Natural killer cell (primary cell): ENCODE data around the gene FERD3L. TPM values are rescaled to one million over a fixed set of nuclear protein-coding genes. Genes with fewer than 3 reads are reported as not detected.

Experiments
- ATAC-seq, 3 donors: fragments of 150-1000 bp in 2 of 3; fragments of 200-7000 bp in 1 of 3; cut with Tn5 transposase; 1 replicate in 1 of 3; 2 replicates in 2 of 3; pipeline ENCODE4 v1.10.0; 2021; ENCODE audit warnings: mild to moderate bottlenecking in 2 of 3, moderate library complexity in 2 of 3
- DNase-seq, 2 donors: peaks; one replicate each; pipeline versions ENCODE4 v3.0.0 to v3.0.0-alpha.2; 2013 to 2021; ENCODE audit warnings: mixed read lengths in 1 of 2
- H3K27ac ChIP-seq: one replicate; pipeline ENCODE4 v1.5.1; 2013; ENCODE audit warnings: mild to moderate bottlenecking, low read length
- H3K27me3 ChIP-seq: one replicate; pipeline ENCODE4 v1.6.1; 2013; ENCODE audit warnings: low read length; ENCODE audit not compliant: control insufficient read depth, insufficient read depth
- H3K36me3 ChIP-seq: one replicate; pipeline ENCODE4 v1.6.1; 2013; ENCODE audit warnings: low read length; ENCODE audit not compliant: control insufficient read depth, insufficient read depth
- H3K4me1 ChIP-seq: one replicate; pipeline ENCODE4 v1.6.1; 2013; ENCODE audit warnings: low read length; ENCODE audit not compliant: control insufficient read depth, insufficient read depth
- H3K4me3 ChIP-seq: one replicate; pipeline ENCODE4 v1.5.1; 2013; ENCODE audit warnings: low read length
- H3K9me3 ChIP-seq: one replicate; pipeline ENCODE4 v1.6.1; 2013; ENCODE audit warnings: low read length; ENCODE audit not compliant: control insufficient read depth, insufficient read depth
- H3K27ac Mint-ChIP-seq, 2 donors: one replicate each; pipeline ENCODE4 v1.8.0; 2022; ENCODE audit warnings: mild to moderate bottlenecking in 2 of 2, mixed read lengths in 2 of 2, moderate library complexity in 1 of 2
- H3K27me3 Mint-ChIP-seq, 2 donors: one replicate each; pipeline ENCODE4 v1.8.0; 2022; ENCODE audit warnings: low read depth in 2 of 2, mixed read lengths in 2 of 2
- H3K36me3 Mint-ChIP-seq: one replicate; pipeline ENCODE4 v1.8.0; 2022; ENCODE audit warnings: mixed read lengths
- H3K4me1 Mint-ChIP-seq, 2 donors: one replicate each; pipeline ENCODE4 v1.8.0; 2022; ENCODE audit warnings: mixed read lengths in 2 of 2
- H3K4me3 Mint-ChIP-seq: one replicate; pipeline ENCODE4 v1.8.0; 2022; ENCODE audit warnings: mild to moderate bottlenecking, moderate library complexity, mixed read lengths
- H3K9me3 Mint-ChIP-seq, 2 donors: one replicate each; pipeline ENCODE4 v1.8.0; 2022; ENCODE audit warnings: mixed read lengths in 2 of 2
- WGBS: methylation state at CpG from one replicate; pipeline ENCODE4 v1.1.7; 2013; ENCODE audit warnings: missing lambda C conversion rate; ENCODE audit not compliant: insufficient coverage; 5-methylcytosine and 5-hydroxymethylcytosine counted together
- intact Hi-C: fragments of 100-400 bp; cut with micrococcal nuclease; formaldehyde crosslinking; loops from one replicate; pipeline ENCODE4 v1.14.2; 2022
- total RNA-seq, 4 donors: library from RNA; stranded (reverse); fragments of 120-200 nt in 1 of 4; gene quantifications; one replicate each; pipeline versions ENCODE4 v1.2.3 to v1.2.4, GENCODE V29; 2013 to 2022
- TF ChIP-seq, protein P1 (sequence below): fragments of 200-600 bp; IDR thresholded peaks from one replicate; pipeline ENCODE4 v1.8.0; 2022; ENCODE audit warnings: antibody characterized with exemption

FERD3L gene
- total RNA-seq, 3 donors from 2014 or later (not counting 1 experiment from before 2014, with no cell fraction given): not detected

DNA sequence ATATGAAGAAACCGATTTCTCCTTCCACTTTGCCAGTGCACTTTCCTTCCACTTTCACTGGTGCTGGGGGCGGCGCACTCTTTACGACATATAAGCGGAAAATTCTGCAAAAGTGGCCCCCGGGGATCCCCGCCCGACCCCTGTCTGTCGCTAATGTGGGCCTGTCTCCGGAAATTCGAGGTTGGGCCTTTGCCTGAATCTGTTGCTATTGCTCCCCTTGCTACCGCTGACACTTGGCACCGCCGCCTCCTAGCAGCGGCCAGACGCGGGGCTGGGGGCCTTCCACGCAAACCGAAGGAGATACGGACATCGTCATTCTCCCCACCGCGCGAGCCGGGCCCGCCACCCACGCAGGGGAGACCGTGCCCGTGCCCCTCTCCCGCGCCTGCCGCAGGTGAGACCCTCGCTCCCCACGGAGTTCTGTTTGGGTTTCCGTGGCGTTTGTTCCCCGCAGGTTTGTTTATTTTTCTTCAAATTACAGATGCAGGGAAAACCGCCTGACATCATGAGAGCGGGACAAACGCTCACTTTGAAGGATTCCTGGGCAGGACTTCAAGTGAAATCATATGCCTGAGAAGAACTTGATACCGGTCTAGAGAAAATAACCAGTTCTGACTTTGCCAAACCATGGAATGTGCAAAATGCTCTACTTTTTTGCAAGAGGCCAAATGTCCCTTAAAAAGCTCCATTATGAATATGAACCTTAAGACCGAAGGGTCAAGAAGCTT is 32.8 kb downstream of the FERD3L start:
- Mint-ChIP-seq H3K4me3 (no peak overlapping the region), H3K27ac (no peak overlapping the region), H3K4me1 (peaks cover 0 to 5% of the 10 kb centered on the region in 2 donors), H3K9me3 (peaks cover 0 to 2% of the 10 kb centered on the region in 2 donors), H3K27me3 (peaks cover 63 to 76% of the 10 kb centered on the region in 2 donors), H3K36me3 (peaks cover 11% of the 10 kb centered on the region)
- Histone ChIP-seq H3K4me1 (peaks cover 21% of the 10 kb centered on the region), H3K27ac (no peak overlapping the region), H3K36me3 (no peaks in the 10 kb centered on the region), H3K27me3 (peaks cover 73% of the 10 kb centered on the region), H3K9me3 (no peaks in the 10 kb centered on the region), H3K4me3 (no peak overlapping the region)
- intact Hi-C loops: no loop called here
- ATAC-seq: peak in 1 of 3 donors; percentile 26
- WGBS: 7% methylated on average over 41 of the region's 42 CpGs
- DNase-seq: no peak
- TF ChIP-seq, protein P1, sequence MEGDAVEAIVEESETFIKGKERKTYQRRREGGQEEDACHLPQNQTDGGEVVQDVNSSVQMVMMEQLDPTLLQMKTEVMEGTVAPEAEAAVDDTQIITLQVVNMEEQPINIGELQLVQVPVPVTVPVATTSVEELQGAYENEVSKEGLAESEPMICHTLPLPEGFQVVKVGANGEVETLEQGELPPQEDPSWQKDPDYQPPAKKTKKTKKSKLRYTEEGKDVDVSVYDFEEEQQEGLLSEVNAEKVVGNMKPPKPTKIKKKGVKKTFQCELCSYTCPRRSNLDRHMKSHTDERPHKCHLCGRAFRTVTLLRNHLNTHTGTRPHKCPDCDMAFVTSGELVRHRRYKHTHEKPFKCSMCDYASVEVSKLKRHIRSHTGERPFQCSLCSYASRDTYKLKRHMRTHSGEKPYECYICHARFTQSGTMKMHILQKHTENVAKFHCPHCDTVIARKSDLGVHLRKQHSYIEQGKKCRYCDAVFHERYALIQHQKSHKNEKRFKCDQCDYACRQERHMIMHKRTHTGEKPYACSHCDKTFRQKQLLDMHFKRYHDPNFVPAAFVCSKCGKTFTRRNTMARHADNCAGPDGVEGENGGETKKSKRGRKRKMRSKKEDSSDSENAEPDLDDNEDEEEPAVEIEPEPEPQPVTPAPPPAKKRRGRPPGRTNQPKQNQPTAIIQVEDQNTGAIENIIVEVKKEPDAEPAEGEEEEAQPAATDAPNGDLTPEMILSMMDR: no peak

DNA sequence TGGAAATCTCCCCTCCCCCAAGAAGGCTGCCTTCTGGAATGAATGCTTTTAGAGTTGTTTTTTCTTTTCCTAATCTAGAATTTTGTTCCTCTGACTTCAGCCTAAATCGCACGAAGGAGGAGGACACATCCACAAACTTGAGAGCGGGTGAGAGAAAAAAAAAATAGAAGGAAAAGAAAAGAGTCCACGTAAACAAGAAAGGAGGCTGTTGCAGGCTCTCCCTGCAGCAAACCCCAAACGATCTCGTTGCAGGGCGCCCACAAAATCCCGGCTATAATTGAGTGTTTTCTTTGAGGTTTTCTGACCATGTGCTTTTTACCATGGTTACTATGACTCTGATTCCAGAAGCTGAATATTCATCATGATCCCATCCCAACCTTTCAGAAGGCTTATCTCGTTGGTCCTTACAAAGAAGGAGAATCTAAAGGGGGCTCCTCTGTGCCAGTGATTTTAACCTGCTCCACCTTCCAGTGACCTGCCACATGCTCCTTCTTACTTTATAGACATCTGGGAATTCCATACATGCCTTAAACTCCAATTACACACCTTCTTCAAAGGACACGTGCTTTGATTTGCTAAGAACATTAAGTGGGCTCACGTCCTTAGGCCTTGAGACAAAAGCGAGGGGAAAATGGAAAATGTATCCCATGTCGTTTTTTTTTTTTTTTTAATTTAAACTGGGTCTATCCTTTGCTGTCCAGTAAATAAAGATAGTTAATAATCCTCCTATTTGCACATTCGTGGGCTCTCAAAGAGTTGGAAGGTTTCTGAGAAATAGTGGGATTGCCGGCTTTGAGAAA is 33.5 kb downstream of the FERD3L start:
- Mint-ChIP-seq H3K4me1 (peaks cover 0 to 5% of the 10 kb centered on the region in 2 donors), H3K9me3 (peaks cover 0 to 2% of the 10 kb centered on the region in 2 donors), H3K36me3 (peaks cover 11% of the 10 kb centered on the region), H3K27me3 (peaks cover 71 to 84% of the 10 kb centered on the region in 2 donors), H3K4me3 (no peak overlapping the region), H3K27ac (no peak overlapping the region)
- Histone ChIP-seq H3K27ac (no peak overlapping the region), H3K36me3 (no peaks in the 10 kb centered on the region), H3K4me1 (peaks cover 24% of the 10 kb centered on the region), H3K27me3 (peaks cover 77% of the 10 kb centered on the region), H3K9me3 (no peaks in the 10 kb centered on the region), H3K4me3 (no peak overlapping the region)
- TF ChIP-seq, protein P1: no peak
- intact Hi-C loops: no loop called here
- ATAC-seq: no peak
- WGBS: 15% methylated on average over 14 of the region's 15 CpGs
- DNase-seq: no peak

DNA sequence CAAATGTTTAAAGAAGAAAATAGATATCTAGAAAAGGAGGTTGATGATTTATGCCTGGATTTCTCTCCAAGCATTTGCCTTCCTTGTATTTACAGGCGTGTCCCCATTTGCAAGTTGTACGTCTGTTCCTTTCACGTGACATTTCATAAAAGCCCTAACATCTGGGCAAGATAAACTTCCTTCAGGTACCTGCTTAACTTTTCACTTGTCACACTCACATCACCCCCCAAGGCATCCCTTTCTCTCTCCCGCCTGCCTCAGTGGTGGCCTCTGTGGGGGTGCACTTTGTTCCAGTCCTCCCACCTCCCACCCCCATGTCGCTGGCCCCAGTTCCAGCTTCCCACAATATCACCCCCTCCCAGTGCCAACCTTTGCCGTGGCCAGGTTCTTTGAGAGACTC is 34.4 kb downstream of the FERD3L start:
- H3K27ac ChIP-seq: no peak overlapping the region

More for the DNA sequence above, 34.4 kb downstream of the FERD3L start:
- Mint-ChIP-seq H3K9me3 (peaks cover 0 to 2% of the 10 kb centered on the region in 2 donors), H3K4me3 (no peak overlapping the region), H3K36me3 (peaks cover 11% of the 10 kb centered on the region), H3K27me3 (peaks cover 74 to 93% of the 10 kb centered on the region in 2 donors), H3K4me1 (peaks cover 0 to under 1% of the 10 kb centered on the region in 2 donors), H3K27ac (no peak overlapping the region)
- ATAC-seq: no peak
- Histone ChIP-seq H3K4me3 (no peak overlapping the region), H3K36me3 (no peaks in the 10 kb centered on the region), H3K9me3 (no peaks in the 10 kb centered on the region), H3K27me3 (peaks cover 79% of the 10 kb centered on the region), H3K4me1 (peaks cover 27% of the 10 kb centered on the region)
- DNase-seq: no peak
- intact Hi-C loops: no loop called here
- WGBS: 11% methylated on average over 6 of the region's 6 CpGs
- TF ChIP-seq, protein P1: no peak
